ENCODE measurements around the gene NRIP3. TPM values are rescaled to one million over a fixed set of nuclear protein-coding genes. Genes with fewer than 3 reads are reported as not detected.

NRIP3 gene
- total RNA-seq, 1 donor = 6.2 TPM

- Histone ChIP-seq H3K4me3 (ENCODE audit: insufficient read depth, low read length) (peak overlapping the region; percentile 94), H3K4me2 (ENCODE audit: insufficient read depth, low read length) (peak overlapping the region; percentile 88), H3K27ac (ENCODE audit: low read depth, low read length) (peak overlapping the region; percentile 88), H3K27me3 (ENCODE audit: insufficient read depth, low read length) (no peaks in the 10 kb centered on the region), H3K9me3 (ENCODE audit: low read depth, low read length) (no peaks in the 10 kb centered on the region), H4K20me1 (ENCODE audit: insufficient read depth, low read length) (peaks cover 6% of the 10 kb centered on the region), H3K4me1 (ENCODE audit: insufficient read depth, low read length) (peaks cover 28% of the 10 kb centered on the region), H2AFZ (ENCODE audit: low read length) (peak overlapping the region; percentile 92), H3K36me3 (ENCODE audit: insufficient read depth, low read length) (no peaks in the 10 kb centered on the region), H3K79me2 (ENCODE audit: insufficient read depth, low read length) (peaks cover 52% of the 10 kb centered on the region)
- DNase-seq (ENCODE audit: insufficient read length, low spot score, missing footprints) = peak; percentile 90
- TF ChIP-seq, protein P1, sequence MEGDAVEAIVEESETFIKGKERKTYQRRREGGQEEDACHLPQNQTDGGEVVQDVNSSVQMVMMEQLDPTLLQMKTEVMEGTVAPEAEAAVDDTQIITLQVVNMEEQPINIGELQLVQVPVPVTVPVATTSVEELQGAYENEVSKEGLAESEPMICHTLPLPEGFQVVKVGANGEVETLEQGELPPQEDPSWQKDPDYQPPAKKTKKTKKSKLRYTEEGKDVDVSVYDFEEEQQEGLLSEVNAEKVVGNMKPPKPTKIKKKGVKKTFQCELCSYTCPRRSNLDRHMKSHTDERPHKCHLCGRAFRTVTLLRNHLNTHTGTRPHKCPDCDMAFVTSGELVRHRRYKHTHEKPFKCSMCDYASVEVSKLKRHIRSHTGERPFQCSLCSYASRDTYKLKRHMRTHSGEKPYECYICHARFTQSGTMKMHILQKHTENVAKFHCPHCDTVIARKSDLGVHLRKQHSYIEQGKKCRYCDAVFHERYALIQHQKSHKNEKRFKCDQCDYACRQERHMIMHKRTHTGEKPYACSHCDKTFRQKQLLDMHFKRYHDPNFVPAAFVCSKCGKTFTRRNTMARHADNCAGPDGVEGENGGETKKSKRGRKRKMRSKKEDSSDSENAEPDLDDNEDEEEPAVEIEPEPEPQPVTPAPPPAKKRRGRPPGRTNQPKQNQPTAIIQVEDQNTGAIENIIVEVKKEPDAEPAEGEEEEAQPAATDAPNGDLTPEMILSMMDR (IDR thresholded peaks at IDR 0.05; ENCODE audit: extremely low read depth, low read depth, low read length) = no peak
These were observed 40.1 kb downstream of the NRIP3 start for GRCh38 chr11:8963569-8964323.

- H3K27me3 ChIP-seq (ENCODE audit: insufficient read depth, low read length) = no peaks in the 10 kb centered on the region
- H3K9me3 ChIP-seq (ENCODE audit: low read depth, low read length) = no peaks in the 10 kb centered on the region
- peaks cover 6% of the 10 kb centered on the region for H4K20me1 ChIP-seq (ENCODE audit: insufficient read depth, low read length)
- H3K4me3 ChIP-seq (ENCODE audit: insufficient read depth, low read length) = peak overlapping the region; percentile 94
- no peaks in the 10 kb centered on the region for H3K36me3 ChIP-seq (ENCODE audit: insufficient read depth, low read length)
- no peak overlapping the region for H2AFZ ChIP-seq (ENCODE audit: low read length)
- H3K27ac ChIP-seq (ENCODE audit: low read depth, low read length) = peak overlapping the region; percentile 88
- H3K79me2 ChIP-seq (ENCODE audit: insufficient read depth, low read length) = peaks cover 59% of the 10 kb centered on the region
- H3K4me1 ChIP-seq (ENCODE audit: insufficient read depth, low read length) = peaks cover 28% of the 10 kb centered on the region
- peak overlapping the region; percentile 88 for H3K4me2 ChIP-seq (ENCODE audit: insufficient read depth, low read length)
- DNase-seq (ENCODE audit: insufficient read length, low spot score, missing footprints) = no peak
- TF ChIP-seq, protein P1 (IDR thresholded peaks at IDR 0.05; ENCODE audit: extremely low read depth, low read depth, low read length) = no peak
These were observed 41.0 kb downstream of the NRIP3 start for GRCh38 chr11:8962841-8963240.

- DNase-seq (ENCODE audit: insufficient read length, low spot score, missing footprints) = no peak
- Histone ChIP-seq H3K27me3 (ENCODE audit: insufficient read depth, low read length) (no peaks in the 10 kb centered on the region), H3K4me1 (ENCODE audit: insufficient read depth, low read length) (peaks cover 28% of the 10 kb centered on the region), H2AFZ (ENCODE audit: low read length) (no peak overlapping the region), H3K4me2 (ENCODE audit: insufficient read depth, low read length) (no peak overlapping the region), H3K36me3 (ENCODE audit: insufficient read depth, low read length) (no peaks in the 10 kb centered on the region), H3K79me2 (ENCODE audit: insufficient read depth, low read length) (peaks cover 73% of the 10 kb centered on the region), H3K9me3 (ENCODE audit: low read depth, low read length) (no peaks in the 10 kb centered on the region), H4K20me1 (ENCODE audit: insufficient read depth, low read length) (peaks cover 6% of the 10 kb centered on the region), H3K4me3 (ENCODE audit: insufficient read depth, low read length) (no peak overlapping the region), H3K27ac (ENCODE audit: low read depth, low read length) (no peak overlapping the region)
- TF ChIP-seq, protein P1 (IDR thresholded peaks at IDR 0.05; ENCODE audit: extremely low read depth, low read depth, low read length) = no peak
These were observed 42.4 kb downstream of the NRIP3 start for GRCh38 chr11:8961401-8961800.

DNA sequence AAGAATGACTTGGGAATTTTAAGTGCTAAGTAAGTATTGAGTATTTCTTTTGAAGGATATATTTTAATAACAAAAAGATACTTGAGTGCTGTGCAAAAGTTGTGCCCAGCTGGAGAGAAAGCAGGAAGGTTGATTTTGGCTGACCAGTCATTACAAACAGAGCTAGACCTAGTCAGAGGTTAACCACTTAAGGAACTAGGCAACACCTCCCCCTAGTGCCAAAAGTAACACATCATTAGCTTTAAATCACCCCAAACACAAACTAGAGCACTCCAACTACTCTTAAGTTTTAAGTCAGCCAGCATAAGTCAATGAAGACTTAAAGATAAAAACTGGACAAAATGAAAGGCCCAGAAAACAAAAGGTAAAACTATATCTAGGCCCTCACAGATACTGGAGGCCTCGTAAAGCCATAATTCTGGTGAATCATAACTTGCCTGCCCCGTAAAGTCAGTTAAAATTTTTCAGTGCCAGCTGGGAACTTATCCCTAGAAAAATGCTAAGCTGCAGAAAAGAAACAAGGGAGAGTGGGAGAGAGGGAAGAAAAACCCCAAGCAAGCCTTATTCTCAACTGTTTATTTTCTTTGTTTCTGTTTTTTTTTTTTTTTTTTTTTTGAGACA is 44.1 kb downstream of the NRIP3 start:
- peaks cover 23% of the 10 kb centered on the region for H3K4me1 ChIP-seq (ENCODE audit: insufficient read depth, low read length)
- no peak overlapping the region for H2AFZ ChIP-seq (ENCODE audit: low read length)
- H3K27me3 ChIP-seq (ENCODE audit: insufficient read depth, low read length) = no peaks in the 10 kb centered on the region
- peak overlapping the region; percentile 29 for H3K27ac ChIP-seq (ENCODE audit: low read depth, low read length)
- no peaks in the 10 kb centered on the region for H3K9me3 ChIP-seq (ENCODE audit: low read depth, low read length)
- peak overlapping the region; percentile 49 for H3K4me2 ChIP-seq (ENCODE audit: insufficient read depth, low read length)
- peak overlapping the region; percentile 4 for H3K4me3 ChIP-seq (ENCODE audit: insufficient read depth, low read length)
- peaks cover 6% of the 10 kb centered on the region for H4K20me1 ChIP-seq (ENCODE audit: insufficient read depth, low read length)
- peaks cover 11% of the 10 kb centered on the region for H3K36me3 ChIP-seq (ENCODE audit: insufficient read depth, low read length)
- peaks cover 79% of the 10 kb centered on the region for H3K79me2 ChIP-seq (ENCODE audit: insufficient read depth, low read length)
- peak; percentile 91 for DNase-seq (ENCODE audit: insufficient read length, low spot score, missing footprints)
- TF ChIP-seq, protein P1 (IDR thresholded peaks at IDR 0.05; ENCODE audit: extremely low read depth, low read depth, low read length) = peak; percentile 67
